Esophagus squamous epithelium (tissue), 4 donors: Measurements from ENCODE around the gene TIMM23.

Experiments used
- CTCF ChIP-seq, 6 experiments: fragments of 450-650 bp in 4 of 6; fragments of 200-600 bp in 2 of 6; sonication (generic) in 2 of 6; IDR thresholded peaks; one replicate each; pipeline ENCODE4 v1.5.1; 2016 to 2019; ENCODE audit warnings: antibody characterized with exemption in 6 of 6, mild to moderate bottlenecking in 4 of 6, moderate library complexity in 4 of 6
- POLR2A ChIP-seq, 4 donors: fragments of 450-650 bp; IDR thresholded peaks; one replicate each; pipeline ENCODE4 v1.6.1; 2017; ENCODE audit warnings: antibody characterized with exemption in 4 of 4, mild to moderate bottlenecking in 4 of 4, moderate library complexity in 3 of 4

GRCh38 chr10:46031648-46032532 is 59.6 kb downstream of the TIMM23 start:
- TF ChIP-seq CTCF (IDR thresholded peaks at IDR 0.05) = no peak
- no peak for TF ChIP-seq POLR2A (IDR thresholded peaks at IDR 0.05)
